Nephron (organoid): Measurements from ENCODE around the gene TSPAN13.

Experiments used
- H3K27ac Mint-ChIP-seq, 3 experiments: 2 replicates each; pipeline ENCODE4 v1.8.0; 2020; ENCODE audit warnings: mixed read lengths in 3 of 3, mild to moderate bottlenecking in 2 of 3, moderate library complexity in 1 of 3
- H3K27me3 Mint-ChIP-seq: 2 replicates; pipeline ENCODE4 v1.8.0; 2021; ENCODE audit warnings: low read depth, mild to moderate bottlenecking, moderate library complexity, mixed read lengths
- H3K36me3 Mint-ChIP-seq: 2 replicates; pipeline ENCODE4 v1.8.0; 2020; ENCODE audit warnings: low read depth, mixed read lengths
- H3K4me1 Mint-ChIP-seq: 2 replicates; pipeline ENCODE4 v1.8.0; 2020; ENCODE audit warnings: mixed read lengths
- H3K4me3 Mint-ChIP-seq, 3 experiments: 2 replicates each; pipeline ENCODE4 v1.8.0; 2020; ENCODE audit warnings: mild to moderate bottlenecking in 3 of 3, mixed read lengths in 3 of 3, moderate library complexity in 2 of 3
- H3K9me3 Mint-ChIP-seq: 2 replicates; pipeline ENCODE4 v1.8.0; 2020; ENCODE audit warnings: mixed read lengths
- CTCF ChIP-seq, 3 experiments: fragments of 200-600 bp; sonication (generic); IDR thresholded peaks; one replicate each; pipeline ENCODE4 v1.5.0; 2021; ENCODE audit warnings: antibody characterized with exemption in 3 of 3; ENCODE audit not compliant: unreplicated experiment in 3 of 3

Gene TSPAN13

GRCh38 chr7:16778476-16778875 lies 24.9 kb downstream of the TSPAN13 start:
- H3K27ac Mint-ChIP-seq: no peak overlapping the region
- H3K36me3 Mint-ChIP-seq: no peaks in the 10 kb centered on the region
- peaks cover 7% of the 10 kb centered on the region for H3K4me1 Mint-ChIP-seq
- no peak overlapping the region for H3K4me3 Mint-ChIP-seq
- TF ChIP-seq CTCF (IDR thresholded peaks at IDR 0.05; ENCODE audit: unreplicated experiment in 3 of 3): no peak
- no peaks in the 10 kb centered on the region for H3K9me3 Mint-ChIP-seq
- no peaks in the 10 kb centered on the region for H3K27me3 Mint-ChIP-seq

GRCh38 chr7:16779051-16779450 lies 25.5 kb downstream of the TSPAN13 start:
- Mint-ChIP-seq H3K27ac (no peak overlapping the region), H3K4me3 (no peak overlapping the region), H3K36me3 (no peaks in the 10 kb centered on the region), H3K27me3 (no peaks in the 10 kb centered on the region), H3K9me3 (no peaks in the 10 kb centered on the region), H3K4me1 (peaks cover 7% of the 10 kb centered on the region)
- TF ChIP-seq CTCF (IDR thresholded peaks at IDR 0.05; ENCODE audit: unreplicated experiment in 3 of 3): no peak

- H3K4me1 Mint-ChIP-seq: peaks cover 18% of the 10 kb centered on the region
- H3K9me3 Mint-ChIP-seq: no peaks in the 10 kb centered on the region
- H3K4me3 Mint-ChIP-seq: no peak overlapping the region
- H3K27me3 Mint-ChIP-seq: no peaks in the 10 kb centered on the region
- TF ChIP-seq CTCF (IDR thresholded peaks at IDR 0.05; ENCODE audit: unreplicated experiment in 3 of 3): no peak
- no peak overlapping the region for H3K27ac Mint-ChIP-seq
- H3K36me3 Mint-ChIP-seq: no peaks in the 10 kb centered on the region
Observed at GRCh38 chr7:16780596-16780995, 27.0 kb downstream of the TSPAN13 start.

GRCh38 chr7:16785321-16785720 lies 31.8 kb downstream of the TSPAN13 start:
- H3K4me3 Mint-ChIP-seq: no peak overlapping the region

GRCh38 chr7:16785846-16786245 lies 32.3 kb downstream of the TSPAN13 start:
- Mint-ChIP-seq H3K4me3 (no peak overlapping the region), H3K27me3 (no peaks in the 10 kb centered on the region), H3K9me3 (no peaks in the 10 kb centered on the region), H3K27ac (no peak overlapping the region), H3K36me3 (peaks cover 5% of the 10 kb centered on the region), H3K4me1 (peaks cover 12% of the 10 kb centered on the region)
- no peak for TF ChIP-seq CTCF (IDR thresholded peaks at IDR 0.05; ENCODE audit: unreplicated experiment in 3 of 3)

More at GRCh38 chr7:16785321-16785720, 31.8 kb downstream of the TSPAN13 start:
- no peak overlapping the region for H3K27ac Mint-ChIP-seq
- H3K4me1 Mint-ChIP-seq: peaks cover 17% of the 10 kb centered on the region
- no peaks in the 10 kb centered on the region for H3K9me3 Mint-ChIP-seq
- H3K27me3 Mint-ChIP-seq: no peaks in the 10 kb centered on the region
- H3K36me3 Mint-ChIP-seq: peaks cover 5% of the 10 kb centered on the region
- TF ChIP-seq CTCF (IDR thresholded peaks at IDR 0.05; ENCODE audit: unreplicated experiment in 3 of 3): no peak

GRCh38 chr7:16786257-16786656 lies 32.7 kb downstream of the TSPAN13 start:
- Mint-ChIP-seq H3K36me3 (peaks cover 5% of the 10 kb centered on the region), H3K9me3 (no peaks in the 10 kb centered on the region), H3K27me3 (no peaks in the 10 kb centered on the region), H3K4me1 (peaks cover 11% of the 10 kb centered on the region), H3K4me3 (no peak overlapping the region), H3K27ac (no peak overlapping the region)
- no peak for TF ChIP-seq CTCF (IDR thresholded peaks at IDR 0.05; ENCODE audit: unreplicated experiment in 3 of 3)
